Measurements from ENCODE around the gene HDGFL1.

The HDGFL1 gene

DNA sequence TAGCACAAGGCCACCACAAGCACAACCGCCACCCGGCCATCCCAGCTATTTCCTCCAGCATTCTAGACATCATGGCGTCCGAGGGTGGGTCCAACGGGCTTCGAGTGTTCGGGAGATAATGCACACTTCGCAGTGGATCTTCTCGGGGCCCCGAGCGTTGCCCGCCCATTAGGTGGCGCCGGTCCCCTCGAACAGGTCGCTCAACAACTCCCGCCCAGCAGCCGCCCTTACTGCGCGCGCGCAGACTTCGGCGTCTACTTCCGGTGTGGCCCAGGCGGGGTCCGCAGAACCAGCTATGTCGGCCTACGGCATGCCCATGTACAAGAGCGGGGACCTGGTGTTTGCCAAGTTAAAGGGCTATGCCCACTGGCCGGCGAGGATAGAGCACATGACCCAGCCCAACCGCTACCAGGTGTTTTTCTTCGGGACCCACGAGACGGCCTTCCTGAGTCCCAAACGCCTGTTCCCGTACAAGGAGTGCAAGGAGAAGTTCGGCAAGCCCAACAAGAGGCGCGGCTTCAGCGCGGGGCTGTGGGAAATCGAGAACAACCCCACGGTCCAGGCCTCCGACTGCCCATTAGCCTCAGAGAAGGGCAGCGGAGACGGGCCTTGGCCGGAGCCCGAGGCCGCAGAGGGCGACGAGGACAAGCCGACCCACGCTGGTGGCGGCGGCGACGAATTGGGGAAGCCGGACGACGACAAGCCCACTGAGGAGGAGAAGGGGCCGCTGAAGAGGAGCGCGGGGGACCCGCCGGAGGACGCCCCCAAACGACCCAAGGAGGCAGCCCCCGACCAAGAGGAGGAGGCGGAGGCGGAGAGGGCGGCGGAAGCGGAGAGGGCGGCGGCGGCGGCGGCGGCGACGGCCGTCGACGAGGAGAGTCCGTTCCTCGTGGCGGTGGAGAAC lies at the start of gene HDGFL1:
TSS of gene HDGFL1 (plus strand) at position 286 of the 904 bp plus-strand sequence. CDS start at position 296, 10 bp downstream.
- no peaks in the 10 kb centered on the region for H3K9me3 ChIP-seq (ENCODE audit: control insufficient read depth in 5 of 5, low read length in 5 of 5)
- H3K27ac ChIP-seq (ENCODE audit: low read depth, low read length) = no peak within 1 kb of the TSS
- H3K9ac ChIP-seq (ENCODE audit: low read length in 5 of 5) = no peak within 1 kb of the TSS
- no peak within 1 kb of the TSS for H3K4me3 ChIP-seq (ENCODE audit: low read depth in 1 of 5, low read length in 5 of 5)
- no peaks in the 10 kb centered on the region for H3K27me3 ChIP-seq (ENCODE audit: control insufficient read depth in 5 of 5, insufficient read depth in 4 of 5, low read length in 5 of 5)
- no peaks in the 10 kb centered on the region for H3K4me1 ChIP-seq (ENCODE audit: control insufficient read depth in 5 of 5, insufficient read depth in 5 of 5, low read length in 5 of 5)
- H3K36me3 ChIP-seq (ENCODE audit: control insufficient read depth in 5 of 5, insufficient read depth in 5 of 5, low read length in 5 of 5) = no peaks in the 10 kb centered on the region

DNA sequence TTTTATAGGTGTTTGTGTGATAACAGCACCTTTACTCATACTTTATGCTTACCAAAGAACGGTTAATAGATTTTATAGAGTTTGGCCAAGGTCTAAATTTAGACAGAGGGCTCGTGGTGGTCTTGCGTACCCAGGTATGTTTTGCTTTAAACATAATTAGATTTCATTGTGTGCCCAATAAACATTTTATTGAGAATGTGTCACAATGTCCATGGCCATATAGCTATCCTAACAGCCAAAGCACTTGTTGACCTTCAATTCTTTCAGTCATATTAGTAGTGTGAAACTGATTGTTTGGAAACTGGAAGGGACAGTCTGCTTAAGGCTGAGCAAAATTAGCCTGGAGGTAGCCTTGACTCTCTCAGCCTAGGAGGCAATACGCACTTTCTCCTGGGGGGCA lies 48.3 kb upstream of the HDGFL1 start:
- H3K27ac ChIP-seq (ENCODE audit: low read depth, low read length) = no peak overlapping the region
- no peak overlapping the region for H3K4me3 ChIP-seq (ENCODE audit: low read depth in 1 of 5, low read length in 5 of 5)
- H3K36me3 ChIP-seq (ENCODE audit: control insufficient read depth in 5 of 5, insufficient read depth in 5 of 5, low read length in 5 of 5) = no peaks in the 10 kb centered on the region
- no peaks in the 10 kb centered on the region for H3K4me1 ChIP-seq (ENCODE audit: control insufficient read depth in 5 of 5, insufficient read depth in 5 of 5, low read length in 5 of 5)
- H3K9me3 ChIP-seq (ENCODE audit: control insufficient read depth in 5 of 5, low read length in 5 of 5) = no peaks in the 10 kb centered on the region
- no peak overlapping the region for H3K9ac ChIP-seq (ENCODE audit: low read length in 5 of 5)
- no peaks in the 10 kb centered on the region for H3K27me3 ChIP-seq (ENCODE audit: control insufficient read depth in 5 of 5, insufficient read depth in 4 of 5, low read length in 5 of 5)

DNA sequence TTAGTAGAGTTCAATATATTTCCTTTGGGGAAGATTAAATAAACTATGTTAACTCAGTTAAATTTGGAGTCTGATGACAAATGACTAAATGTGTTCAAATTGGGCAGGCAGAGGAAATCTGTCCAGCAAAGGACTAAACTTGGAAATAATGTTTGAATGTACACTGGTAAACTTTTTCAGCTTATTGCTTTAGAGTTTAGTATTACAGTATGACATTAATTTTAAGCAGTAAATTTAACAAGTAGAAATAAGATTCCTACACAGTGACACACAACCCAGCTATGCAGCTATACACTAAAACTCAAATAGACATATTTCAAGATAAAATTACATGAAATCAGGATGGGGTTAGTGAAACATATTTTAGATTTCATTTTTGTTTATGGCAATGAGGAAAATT lies 42.6 kb upstream of the HDGFL1 start:
- H3K9me3 ChIP-seq (ENCODE audit: control insufficient read depth in 5 of 5, low read length in 5 of 5) = no peaks in the 10 kb centered on the region
- no peaks in the 10 kb centered on the region for H3K4me1 ChIP-seq (ENCODE audit: control insufficient read depth in 5 of 5, insufficient read depth in 5 of 5, low read length in 5 of 5)
- H3K4me3 ChIP-seq (ENCODE audit: low read depth in 1 of 5, low read length in 5 of 5) = no peak overlapping the region
- H3K27ac ChIP-seq (ENCODE audit: low read depth, low read length) = no peak overlapping the region
- H3K36me3 ChIP-seq (ENCODE audit: control insufficient read depth in 5 of 5, insufficient read depth in 5 of 5, low read length in 5 of 5) = no peaks in the 10 kb centered on the region
- no peak overlapping the region for H3K9ac ChIP-seq (ENCODE audit: low read length in 5 of 5)
- H3K27me3 ChIP-seq (ENCODE audit: control insufficient read depth in 5 of 5, insufficient read depth in 4 of 5, low read length in 5 of 5) = no peaks in the 10 kb centered on the region

DNA sequence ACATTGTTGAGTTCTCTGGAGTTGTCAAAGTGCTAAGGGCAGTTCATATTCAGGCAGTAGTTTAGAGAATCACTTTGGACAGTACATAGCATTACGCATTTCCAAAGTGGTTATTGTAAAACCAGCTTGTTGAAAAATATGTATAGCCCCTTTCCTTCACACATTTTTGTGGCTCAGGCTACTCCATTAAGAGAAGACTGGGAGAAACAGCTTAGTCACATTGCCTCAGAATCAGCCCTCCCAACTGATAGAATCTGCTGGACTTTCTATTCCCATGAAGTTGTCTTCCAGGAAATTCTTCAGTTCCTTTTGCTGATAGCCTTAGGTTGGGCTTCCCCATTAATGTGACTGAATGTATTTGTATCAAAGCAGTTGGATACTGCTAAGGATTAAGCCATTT lies 39.5 kb upstream of the HDGFL1 start:
- no peaks in the 10 kb centered on the region for H3K9me3 ChIP-seq (ENCODE audit: control insufficient read depth in 5 of 5, low read length in 5 of 5)
- no peaks in the 10 kb centered on the region for H3K27me3 ChIP-seq (ENCODE audit: control insufficient read depth in 5 of 5, insufficient read depth in 4 of 5, low read length in 5 of 5)
- H3K4me1 ChIP-seq (ENCODE audit: control insufficient read depth in 5 of 5, insufficient read depth in 5 of 5, low read length in 5 of 5) = no peaks in the 10 kb centered on the region
- no peak overlapping the region for H3K27ac ChIP-seq (ENCODE audit: low read depth, low read length)
- no peak overlapping the region for H3K4me3 ChIP-seq (ENCODE audit: low read depth in 1 of 5, low read length in 5 of 5)
- no peak overlapping the region for H3K9ac ChIP-seq (ENCODE audit: low read length in 5 of 5)
- H3K36me3 ChIP-seq (ENCODE audit: control insufficient read depth in 5 of 5, insufficient read depth in 5 of 5, low read length in 5 of 5) = no peaks in the 10 kb centered on the region

DNA sequence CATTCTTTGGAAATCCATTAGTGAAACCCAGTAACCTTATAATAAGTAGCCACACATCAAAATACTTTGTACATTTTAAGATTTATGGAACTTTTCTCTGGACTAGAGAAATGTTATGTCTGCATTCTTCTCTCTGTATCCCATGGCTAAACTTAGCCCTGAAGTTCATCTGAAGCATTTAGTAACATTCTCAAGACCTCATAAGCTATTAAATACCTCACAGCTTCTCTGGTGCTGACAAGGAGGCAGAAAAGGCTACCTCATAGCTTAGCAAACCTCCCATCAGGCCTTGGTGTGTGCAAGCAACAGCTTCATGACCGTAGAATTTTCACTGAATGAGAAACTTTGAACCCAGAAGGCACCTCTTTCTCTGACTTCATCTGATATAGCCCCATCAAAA lies 38.9 kb upstream of the HDGFL1 start:
- Histone ChIP-seq H3K9me3 (ENCODE audit: control insufficient read depth in 5 of 5, low read length in 5 of 5) (peaks cover 0 to 3% (median 0%) of the 10 kb centered on the region in 5 donors), H3K36me3 (ENCODE audit: control insufficient read depth in 5 of 5, insufficient read depth in 5 of 5, low read length in 5 of 5) (no peaks in the 10 kb centered on the region), H3K27ac (ENCODE audit: low read depth, low read length) (no peak overlapping the region), H3K9ac (ENCODE audit: low read length in 5 of 5) (no peak overlapping the region), H3K4me1 (ENCODE audit: control insufficient read depth in 5 of 5, insufficient read depth in 5 of 5, low read length in 5 of 5) (no peaks in the 10 kb centered on the region), H3K27me3 (ENCODE audit: control insufficient read depth in 5 of 5, insufficient read depth in 4 of 5, low read length in 5 of 5) (no peaks in the 10 kb centered on the region), H3K4me3 (ENCODE audit: low read depth in 1 of 5, low read length in 5 of 5) (no peak overlapping the region)

GRCh38 chr6:22536122-22536521 lies 33.2 kb upstream of the HDGFL1 start:
- Histone ChIP-seq H3K4me1 (ENCODE audit: control insufficient read depth in 5 of 5, insufficient read depth in 5 of 5, low read length in 5 of 5) (no peaks in the 10 kb centered on the region), H3K36me3 (ENCODE audit: control insufficient read depth in 5 of 5, insufficient read depth in 5 of 5, low read length in 5 of 5) (no peaks in the 10 kb centered on the region), H3K27ac (ENCODE audit: low read depth, low read length) (no peak overlapping the region), H3K4me3 (ENCODE audit: low read depth in 1 of 5, low read length in 5 of 5) (no peak overlapping the region), H3K27me3 (ENCODE audit: control insufficient read depth in 5 of 5, insufficient read depth in 4 of 5, low read length in 5 of 5) (no peaks in the 10 kb centered on the region), H3K9ac (ENCODE audit: low read length in 5 of 5) (no peak overlapping the region), H3K9me3 (ENCODE audit: control insufficient read depth in 5 of 5, low read length in 5 of 5) (peaks cover 0 to 3% (median 0%) of the 10 kb centered on the region in 5 donors)

- H3K9me3 ChIP-seq (ENCODE audit: control insufficient read depth in 5 of 5, low read length in 5 of 5) = no peaks in the 10 kb centered on the region
- H3K9ac ChIP-seq (ENCODE audit: low read length in 5 of 5) = no peak overlapping the region
- no peak overlapping the region for H3K27ac ChIP-seq (ENCODE audit: low read depth, low read length)
- no peak overlapping the region for H3K4me3 ChIP-seq (ENCODE audit: low read depth in 1 of 5, low read length in 5 of 5)
- H3K4me1 ChIP-seq (ENCODE audit: control insufficient read depth in 5 of 5, insufficient read depth in 5 of 5, low read length in 5 of 5) = no peaks in the 10 kb centered on the region
- no peaks in the 10 kb centered on the region for H3K27me3 ChIP-seq (ENCODE audit: control insufficient read depth in 5 of 5, insufficient read depth in 4 of 5, low read length in 5 of 5)
- no peaks in the 10 kb centered on the region for H3K36me3 ChIP-seq (ENCODE audit: control insufficient read depth in 5 of 5, insufficient read depth in 5 of 5, low read length in 5 of 5)
Observed at GRCh38 chr6:22544476-22544875, 24.9 kb upstream of the HDGFL1 start.

- Histone ChIP-seq H3K9ac (ENCODE audit: low read length in 5 of 5) (no peak overlapping the region), H3K36me3 (ENCODE audit: control insufficient read depth in 5 of 5, insufficient read depth in 5 of 5, low read length in 5 of 5) (no peaks in the 10 kb centered on the region), H3K27ac (ENCODE audit: low read depth, low read length) (no peak overlapping the region), H3K4me1 (ENCODE audit: control insufficient read depth in 5 of 5, insufficient read depth in 5 of 5, low read length in 5 of 5) (no peaks in the 10 kb centered on the region), H3K4me3 (ENCODE audit: low read depth in 1 of 5, low read length in 5 of 5) (no peak overlapping the region), H3K27me3 (ENCODE audit: control insufficient read depth in 5 of 5, insufficient read depth in 4 of 5, low read length in 5 of 5) (no peaks in the 10 kb centered on the region), H3K9me3 (ENCODE audit: control insufficient read depth in 5 of 5, low read length in 5 of 5) (no peaks in the 10 kb centered on the region)
Observed at GRCh38 chr6:22545051-22545450, 24.3 kb upstream of the HDGFL1 start.

DNA sequence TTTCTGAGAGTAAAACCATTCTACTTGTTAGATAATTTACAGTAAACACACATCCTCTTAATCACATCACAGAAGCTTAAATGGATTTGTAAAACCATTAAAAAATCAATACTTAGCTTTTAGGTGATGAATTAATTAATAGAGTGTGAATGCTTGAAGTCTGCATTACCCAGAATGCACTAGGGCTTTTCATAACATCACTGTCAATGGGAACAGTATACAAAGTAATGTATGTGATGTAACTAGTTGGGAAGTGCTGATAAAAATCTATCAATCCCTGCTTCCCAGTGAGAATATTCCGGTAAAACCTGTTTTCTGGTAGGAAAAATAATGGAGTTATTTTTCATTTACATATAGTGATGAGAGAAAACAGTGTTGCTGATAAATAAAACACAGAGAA lies 23.1 kb upstream of the HDGFL1 start:
- no peaks in the 10 kb centered on the region for H3K36me3 ChIP-seq (ENCODE audit: control insufficient read depth in 5 of 5, insufficient read depth in 5 of 5, low read length in 5 of 5)
- no peaks in the 10 kb centered on the region for H3K27me3 ChIP-seq (ENCODE audit: control insufficient read depth in 5 of 5, insufficient read depth in 4 of 5, low read length in 5 of 5)
- H3K9me3 ChIP-seq (ENCODE audit: control insufficient read depth in 5 of 5, low read length in 5 of 5) = no peaks in the 10 kb centered on the region
- H3K4me1 ChIP-seq (ENCODE audit: control insufficient read depth in 5 of 5, insufficient read depth in 5 of 5, low read length in 5 of 5) = no peaks in the 10 kb centered on the region
- no peak overlapping the region for H3K4me3 ChIP-seq (ENCODE audit: low read depth in 1 of 5, low read length in 5 of 5)
- no peak overlapping the region for H3K9ac ChIP-seq (ENCODE audit: low read length in 5 of 5)
- H3K27ac ChIP-seq (ENCODE audit: low read depth, low read length) = no peak overlapping the region

- Histone ChIP-seq H3K9me3 (ENCODE audit: control insufficient read depth in 5 of 5, low read length in 5 of 5) (no peaks in the 10 kb centered on the region), H3K4me1 (ENCODE audit: control insufficient read depth in 5 of 5, insufficient read depth in 5 of 5, low read length in 5 of 5) (no peaks in the 10 kb centered on the region), H3K27me3 (ENCODE audit: control insufficient read depth in 5 of 5, insufficient read depth in 4 of 5, low read length in 5 of 5) (no peaks in the 10 kb centered on the region), H3K27ac (ENCODE audit: low read depth, low read length) (no peak overlapping the region), H3K4me3 (ENCODE audit: low read depth in 1 of 5, low read length in 5 of 5) (no peak overlapping the region), H3K36me3 (ENCODE audit: control insufficient read depth in 5 of 5, insufficient read depth in 5 of 5, low read length in 5 of 5) (no peaks in the 10 kb centered on the region), H3K9ac (ENCODE audit: low read length in 5 of 5) (no peak overlapping the region)
Observed at GRCh38 chr6:22550971-22551670, 18.2 kb upstream of the HDGFL1 start.

All from subcutaneous abdominal adipose tissue (tissue), 5 donors.